GM19395 (cell line): ENCODE results near the gene BRAF.
"Not testable (repeated sequence)": the region's sequence is repeated elsewhere in the genome, so short reads cannot be mapped to it uniquely, and the experiment has no call there.

Experiments used
- ATAC-seq: cut with Tn5 transposase; IDR thresholded peaks from one replicate; pipeline ENCODE4 v1.9.1; 2021; ENCODE audit warnings: mild to moderate bottlenecking, moderate library complexity; ENCODE audit not compliant: unreplicated experiment

The BRAF gene

DNA sequence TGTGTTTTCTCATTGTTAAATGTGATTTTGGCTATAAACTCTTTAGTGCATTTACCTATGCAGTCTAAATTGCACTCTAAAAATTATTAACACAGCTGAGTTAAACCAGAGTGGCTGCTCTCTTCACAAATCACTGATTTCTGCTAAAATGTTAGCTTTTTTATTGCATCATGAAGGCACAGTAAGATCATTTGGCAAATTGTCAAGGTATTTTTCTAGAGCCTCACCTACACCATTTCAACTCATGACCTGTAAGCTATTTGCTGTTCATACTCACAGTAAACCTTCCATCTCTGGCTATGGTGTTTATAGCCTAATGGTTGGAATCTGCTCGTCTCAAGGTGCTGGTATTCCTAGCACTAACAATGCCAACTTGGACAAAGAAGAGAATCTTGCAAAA is 202.5 kb downstream of the BRAF start:
- ATAC-seq: no peak

DNA sequence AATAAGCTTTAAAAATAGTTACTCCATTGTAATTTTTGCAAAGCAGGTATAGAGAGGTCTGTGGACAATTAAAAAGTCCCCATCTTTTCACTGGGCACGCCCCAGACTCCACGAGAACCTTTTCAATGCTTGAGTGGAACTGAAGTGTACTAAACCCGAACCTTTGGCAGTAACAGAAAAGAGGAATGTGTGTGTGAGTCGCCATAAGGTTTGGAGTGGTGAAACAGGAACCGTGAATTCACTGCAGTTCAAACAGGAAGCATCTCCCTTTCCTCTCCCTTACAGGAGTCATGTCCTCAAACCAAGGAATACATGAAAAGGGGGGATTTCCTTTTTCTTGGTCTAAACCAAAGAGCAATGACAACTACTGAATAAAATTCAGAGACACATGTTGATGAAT is 205.0 kb downstream of the BRAF start:
- ATAC-seq: no peak

DNA sequence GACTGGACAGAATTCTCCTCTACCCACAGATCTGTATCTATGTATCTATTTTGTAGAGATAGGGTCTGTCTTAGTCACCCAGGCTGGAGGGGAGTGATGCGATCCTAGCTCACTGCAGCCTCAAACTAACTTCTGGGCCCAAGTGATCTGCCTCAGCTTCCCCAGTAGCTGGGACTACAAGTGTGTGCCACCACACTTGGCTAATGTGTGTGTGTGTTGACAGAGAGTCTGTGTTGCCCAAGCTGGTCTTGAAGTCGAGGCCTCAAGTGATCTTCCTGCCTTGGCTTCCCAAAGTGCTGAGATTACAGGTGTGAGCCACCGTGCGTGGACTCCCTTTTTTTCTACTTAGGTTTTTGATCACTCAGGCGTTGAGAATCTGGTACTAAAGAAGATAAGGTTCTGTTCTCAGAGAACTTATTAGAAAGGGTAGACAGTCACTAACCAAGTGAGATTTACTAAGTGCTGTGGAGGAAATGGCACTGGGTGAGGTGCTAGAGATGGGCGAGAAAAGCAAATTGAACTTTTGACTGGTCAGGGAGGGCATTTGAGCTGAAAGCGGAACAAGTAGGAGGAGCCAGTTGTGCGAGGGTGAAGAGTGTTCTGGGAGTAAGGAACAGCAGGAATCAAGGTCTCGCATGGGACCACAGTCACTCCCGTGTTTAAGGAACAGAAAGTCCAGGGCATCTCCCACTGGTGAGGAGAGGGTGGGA is 210.2 kb downstream of the BRAF start:
- no peak for ATAC-seq

DNA sequence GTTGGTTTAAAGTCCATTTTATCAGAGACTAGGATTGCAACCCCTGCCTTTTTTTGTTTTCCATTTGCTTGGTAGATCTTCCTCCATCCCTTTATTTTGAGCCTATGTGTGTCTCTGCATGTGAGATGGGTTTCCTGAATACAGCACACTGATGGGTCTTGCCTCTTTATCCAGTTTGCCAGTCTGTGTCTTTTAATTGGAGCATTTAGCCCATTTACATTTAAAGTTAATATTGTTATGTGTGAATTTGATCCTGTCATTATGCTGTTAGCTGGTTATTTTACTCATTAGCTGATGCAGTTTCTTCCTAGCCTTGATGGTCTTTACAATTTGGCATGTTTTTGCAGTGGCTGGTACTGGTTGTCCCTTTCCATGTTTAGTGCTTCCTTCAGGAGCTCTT is 212.3 kb downstream of the BRAF start:
- ATAC-seq: not testable (repeated sequence)

DNA sequence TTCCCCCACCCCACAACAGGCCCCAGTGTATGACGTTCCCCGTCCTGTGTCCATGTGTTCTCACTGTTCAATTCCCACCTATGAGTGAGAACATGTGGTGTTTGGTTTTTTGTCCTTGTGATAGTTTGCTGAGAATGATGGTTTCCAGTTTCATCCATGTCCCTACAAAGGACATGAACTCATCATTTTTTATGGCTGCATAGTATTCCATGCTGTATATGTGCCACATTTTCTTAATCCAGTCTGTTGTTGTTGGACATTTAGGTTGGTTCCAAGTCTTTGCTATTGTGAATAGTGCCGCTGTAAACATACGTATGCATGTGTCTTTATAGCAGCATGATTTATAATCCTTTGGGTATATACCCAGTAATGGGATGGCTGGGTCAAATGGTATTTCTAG is 216.0 kb downstream of the BRAF start:
- ATAC-seq: not testable (repeated sequence)

DNA sequence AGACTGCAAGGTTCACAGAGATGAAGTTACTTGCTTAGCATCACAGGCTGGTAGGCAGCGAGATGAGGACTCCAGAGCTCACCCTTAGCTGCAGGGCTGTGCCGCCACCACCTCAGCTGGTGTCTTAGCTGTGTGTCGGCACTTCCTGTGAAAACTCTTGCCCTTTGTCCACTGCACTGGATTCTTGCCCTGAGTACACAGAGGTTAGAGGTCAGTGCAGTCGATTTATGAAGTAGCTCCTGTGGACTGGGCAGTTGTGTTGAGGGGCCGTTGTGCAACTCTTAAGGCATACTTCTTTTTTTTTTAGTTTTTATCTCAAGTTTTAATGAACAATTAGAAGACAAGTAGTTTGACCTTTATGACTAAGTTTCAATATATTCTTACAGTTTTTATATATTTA is 217.6 kb downstream of the BRAF start:
- ATAC-seq: no peak

DNA sequence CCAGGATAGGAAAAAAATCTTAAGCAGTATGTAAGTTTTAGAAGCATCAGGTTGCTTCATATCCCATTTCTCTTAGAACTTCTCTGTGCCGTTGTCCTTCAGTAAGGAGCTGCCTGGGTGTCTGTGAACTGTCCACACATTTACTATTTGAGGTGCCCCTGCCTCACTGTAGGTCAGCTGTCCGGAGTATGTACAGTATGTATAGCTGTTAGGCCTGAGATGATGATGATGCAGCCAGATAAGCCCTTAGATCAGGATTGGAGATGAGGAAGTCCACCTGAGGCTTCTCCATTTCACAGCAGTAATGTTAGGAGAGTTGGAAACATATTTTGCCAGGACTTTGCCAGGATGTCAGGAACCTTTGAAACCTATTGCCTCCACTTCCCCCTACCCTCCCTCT is 220.5 kb downstream of the BRAF start:
- no peak for ATAC-seq

DNA sequence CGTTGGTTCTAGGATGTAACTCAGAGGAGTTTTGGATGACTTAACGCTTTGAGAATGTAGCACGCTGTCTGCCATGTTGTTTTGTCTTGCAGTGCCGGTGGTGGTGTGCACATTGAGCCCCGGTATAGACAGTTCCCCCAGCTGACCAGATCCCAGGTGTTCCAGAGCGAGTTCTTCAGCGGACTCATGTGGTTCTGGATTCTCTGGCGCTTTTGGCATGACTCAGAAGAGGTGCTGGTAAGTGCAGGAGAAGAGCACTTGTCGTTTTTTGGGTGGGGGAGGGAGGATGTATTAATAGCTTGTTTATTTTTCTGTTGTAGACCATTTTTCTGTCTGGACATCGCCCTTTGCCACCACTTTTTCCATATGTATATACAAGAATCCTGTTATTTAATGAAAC is 222.0 kb downstream of the BRAF start:
- ATAC-seq: no peak

DNA sequence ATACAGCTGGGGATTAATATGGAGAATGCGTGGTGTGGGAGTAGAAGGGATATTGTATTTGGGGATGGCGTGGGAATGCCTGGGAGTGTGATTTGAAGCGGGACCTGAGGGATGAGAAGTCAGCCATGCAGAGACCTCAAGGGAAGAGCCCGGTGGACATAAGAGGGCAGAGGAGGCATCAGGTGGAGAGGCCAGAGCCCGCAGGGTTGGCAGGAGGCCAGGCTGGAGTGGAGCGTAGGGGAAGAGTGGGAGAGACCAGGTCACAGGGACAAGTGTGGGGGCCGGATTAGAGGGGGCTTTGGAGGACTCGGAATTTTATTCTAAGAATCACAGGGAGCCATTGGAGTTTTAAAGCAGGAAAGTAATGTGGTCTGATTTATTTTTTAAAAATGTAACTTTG is 226.3 kb downstream of the BRAF start:
- ATAC-seq: no peak

DNA sequence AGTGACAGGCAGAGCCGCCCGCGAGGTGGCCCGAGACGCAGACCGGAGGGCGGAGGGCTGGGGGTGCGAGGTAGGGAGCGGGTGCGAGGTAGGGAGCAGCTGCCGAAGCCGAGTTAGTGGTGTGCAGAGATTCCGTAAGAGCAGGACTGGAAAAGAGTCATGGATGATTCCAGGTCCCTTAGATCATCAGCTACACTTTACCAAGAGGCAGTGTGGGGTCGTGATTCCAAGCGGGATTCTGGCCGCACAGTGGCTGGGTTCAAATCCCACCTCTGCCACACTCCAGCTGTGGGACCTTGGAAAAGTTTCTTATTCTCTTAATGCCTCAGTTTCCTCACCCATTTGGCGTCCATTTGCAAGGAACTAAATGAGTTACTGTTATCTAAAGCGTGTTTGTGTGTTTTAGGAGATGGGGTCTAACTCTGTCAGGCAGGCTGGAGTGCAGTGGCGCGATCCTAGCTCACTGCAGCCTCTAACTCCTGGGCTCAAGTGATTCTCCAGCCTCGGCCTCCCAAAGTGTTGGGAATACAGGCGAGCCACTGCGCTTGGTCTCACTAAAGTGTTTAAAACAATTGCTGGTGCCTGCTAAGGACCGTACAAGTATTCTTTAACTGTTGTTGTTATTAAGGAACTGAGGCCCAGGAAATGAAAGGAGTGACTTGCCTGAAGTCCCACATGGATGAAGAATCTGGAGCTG is 227.1 kb downstream of the BRAF start:
- ATAC-seq: no peak

DNA sequence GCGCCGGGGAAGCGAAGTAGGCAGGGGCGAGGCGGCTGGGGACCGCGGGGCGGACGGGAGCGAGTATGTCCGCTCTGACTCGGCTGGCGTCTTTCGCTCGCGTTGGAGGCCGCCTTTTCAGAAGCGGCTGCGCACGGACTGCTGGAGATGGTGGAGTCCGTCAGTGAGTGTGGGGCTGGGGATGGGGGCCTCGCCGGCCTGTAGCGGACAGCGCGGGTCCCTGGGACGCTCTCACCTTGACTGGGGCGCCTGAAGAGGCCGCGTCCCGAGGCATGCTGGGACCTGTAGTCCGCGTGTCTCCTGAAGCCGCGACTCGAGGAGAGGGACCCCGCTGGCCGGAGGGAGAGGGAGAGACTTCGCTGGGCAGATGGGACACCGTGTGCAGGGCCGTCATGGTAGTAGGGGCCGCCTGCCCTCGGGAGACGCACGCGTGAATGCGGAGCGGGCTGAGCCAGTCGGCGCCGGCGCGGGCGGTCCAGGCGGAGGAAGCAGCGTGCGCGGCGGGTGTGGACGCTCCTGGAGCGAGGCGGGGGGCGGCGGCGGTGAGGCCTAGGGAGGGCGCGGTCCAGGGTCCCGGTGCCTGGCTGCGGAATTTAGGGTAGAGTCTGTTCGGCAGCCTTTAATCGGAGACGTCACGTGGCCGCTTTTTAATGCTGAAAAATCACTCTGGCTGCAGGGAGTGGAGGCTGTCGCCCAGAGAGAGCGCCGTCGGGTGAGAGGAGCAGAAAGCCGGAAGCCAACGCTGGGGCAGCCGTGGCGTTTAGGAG is 227.9 kb downstream of the BRAF start, which contains the start of gene NDUFB2:
Gene NDUFB2, plus strand, starts transcription at position 29 of the 767 bp plus-strand sequence. Its CDS starts 37 bp downstream, at position 66.
- peak; percentile 95 for ATAC-seq

DNA sequence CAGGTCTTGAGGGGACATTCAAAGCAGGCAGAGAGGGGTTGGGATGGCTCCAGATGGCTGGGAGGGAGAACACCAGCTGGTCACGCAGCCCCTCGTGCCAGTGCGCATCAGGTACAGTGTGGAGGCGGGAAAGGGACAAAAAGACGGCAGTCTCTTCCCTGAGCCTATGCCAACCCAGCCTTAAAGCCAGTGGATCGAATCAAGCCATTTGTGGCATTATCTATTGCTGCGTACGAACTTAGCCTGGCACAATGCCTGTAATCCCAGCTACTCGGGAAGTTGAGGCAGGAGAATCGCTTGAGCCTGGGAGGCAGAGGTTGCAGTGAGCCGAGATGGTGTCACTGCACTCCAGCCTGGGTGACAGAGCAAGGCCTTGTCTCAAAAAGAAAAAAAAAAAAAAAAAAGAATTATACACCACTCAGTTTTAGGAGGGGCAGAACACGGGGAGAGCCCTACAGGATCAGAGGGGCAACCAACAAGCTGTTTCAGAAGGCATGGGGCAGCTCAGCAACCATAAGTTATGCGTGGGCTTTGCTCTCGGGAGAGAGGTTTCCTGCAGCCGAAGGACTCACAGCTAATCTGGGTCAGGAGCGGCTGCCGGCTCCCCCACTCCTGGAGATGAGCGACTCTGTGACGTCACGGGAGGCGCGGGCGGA is 228.6 kb downstream of the BRAF start:
- peak; percentile 6 for ATAC-seq

DNA sequence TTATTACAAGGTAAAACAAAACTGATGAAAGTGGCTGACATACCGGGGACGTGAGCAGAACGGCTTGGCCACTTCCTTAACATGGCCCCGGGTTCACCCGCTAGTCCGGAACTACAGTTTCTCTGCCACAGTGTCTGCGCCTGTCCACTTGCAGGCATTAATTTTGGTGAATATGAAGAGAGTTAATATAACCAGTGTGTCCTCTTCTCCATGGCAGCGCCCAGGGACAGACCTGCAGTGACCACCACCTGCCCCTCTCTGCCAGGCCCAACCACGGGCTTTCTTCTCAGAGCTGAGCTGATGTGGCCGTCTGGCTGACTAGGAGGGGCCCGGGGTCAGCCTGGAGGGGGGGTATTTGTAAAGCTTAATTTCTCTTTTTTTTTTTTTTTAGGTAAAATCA is 229.3 kb downstream of the BRAF start:
- no peak for ATAC-seq

DNA sequence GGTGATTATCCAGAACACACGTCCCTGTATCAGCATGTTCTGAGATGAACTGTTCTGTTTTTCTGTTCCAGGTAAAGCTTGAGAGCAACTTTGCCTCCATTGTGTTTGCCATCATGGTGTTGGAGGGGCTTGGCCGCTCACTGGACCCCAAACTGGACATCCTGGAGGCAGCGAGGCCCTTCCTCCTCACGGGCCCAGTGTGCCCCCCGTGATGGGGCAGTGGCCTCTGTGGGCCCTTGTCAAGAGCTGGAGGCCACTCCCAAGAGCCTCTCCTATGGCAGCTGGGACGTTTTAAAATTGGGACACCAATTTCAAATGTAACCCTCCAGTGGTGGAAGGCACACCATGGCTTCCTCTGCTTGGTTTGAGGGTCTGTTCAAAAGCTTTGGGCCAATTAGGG is 230.1 kb downstream of the BRAF start:
- ATAC-seq: no peak

DNA sequence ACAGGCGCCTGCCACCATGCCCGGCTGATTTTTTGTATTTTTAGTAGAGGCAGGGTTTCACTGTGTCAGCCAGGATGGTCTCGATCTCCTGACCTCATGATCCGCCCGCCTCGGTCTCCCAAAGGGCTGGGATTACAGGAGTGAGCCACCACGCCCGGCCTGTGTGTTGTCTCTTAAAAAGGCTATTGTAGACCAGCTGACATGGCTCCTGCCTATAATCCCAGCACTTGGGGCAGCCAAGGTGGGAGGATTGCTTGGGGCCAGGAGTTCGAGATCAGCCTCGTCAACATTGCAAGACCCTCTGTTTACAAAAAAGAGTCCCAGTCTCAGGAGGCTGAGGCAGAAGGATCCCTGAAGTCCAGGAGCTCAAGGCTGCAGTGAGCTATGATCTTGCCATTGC is 230.9 kb downstream of the BRAF start:
- not testable (repeated sequence) for ATAC-seq

DNA sequence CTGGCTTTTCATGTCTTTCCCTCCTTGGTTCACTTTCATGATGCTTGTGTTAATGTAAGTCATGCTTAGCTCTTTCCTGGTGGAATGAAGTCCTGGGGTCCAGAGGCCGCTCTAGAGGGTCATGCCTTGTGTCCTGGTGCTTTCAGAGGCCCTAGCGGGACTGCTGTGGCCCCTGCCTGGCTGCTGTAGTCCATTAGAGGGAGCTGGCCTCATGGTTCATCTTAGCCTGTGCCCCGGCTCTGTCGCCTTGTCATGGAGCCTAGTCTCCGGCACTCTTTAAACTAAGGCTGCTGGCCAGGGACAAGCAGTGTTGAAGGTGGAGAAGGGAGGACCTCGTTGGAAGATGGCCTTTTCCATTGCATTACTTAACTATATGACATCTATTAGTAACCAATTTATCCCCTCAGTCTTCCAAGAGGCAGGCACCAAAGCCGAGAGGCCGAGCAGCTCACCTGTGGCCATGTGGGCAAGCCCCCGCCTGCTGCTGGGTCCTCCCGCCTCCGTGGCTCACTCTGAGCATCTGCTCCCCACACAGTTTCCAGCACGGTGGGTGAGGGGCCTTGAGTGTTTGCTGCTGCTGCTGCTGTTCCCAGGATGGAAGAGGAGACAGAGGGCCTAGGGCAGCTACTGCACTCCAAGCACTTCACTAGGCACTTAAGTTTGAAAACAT is 233.2 kb downstream of the BRAF start:
- ATAC-seq: no peak

DNA sequence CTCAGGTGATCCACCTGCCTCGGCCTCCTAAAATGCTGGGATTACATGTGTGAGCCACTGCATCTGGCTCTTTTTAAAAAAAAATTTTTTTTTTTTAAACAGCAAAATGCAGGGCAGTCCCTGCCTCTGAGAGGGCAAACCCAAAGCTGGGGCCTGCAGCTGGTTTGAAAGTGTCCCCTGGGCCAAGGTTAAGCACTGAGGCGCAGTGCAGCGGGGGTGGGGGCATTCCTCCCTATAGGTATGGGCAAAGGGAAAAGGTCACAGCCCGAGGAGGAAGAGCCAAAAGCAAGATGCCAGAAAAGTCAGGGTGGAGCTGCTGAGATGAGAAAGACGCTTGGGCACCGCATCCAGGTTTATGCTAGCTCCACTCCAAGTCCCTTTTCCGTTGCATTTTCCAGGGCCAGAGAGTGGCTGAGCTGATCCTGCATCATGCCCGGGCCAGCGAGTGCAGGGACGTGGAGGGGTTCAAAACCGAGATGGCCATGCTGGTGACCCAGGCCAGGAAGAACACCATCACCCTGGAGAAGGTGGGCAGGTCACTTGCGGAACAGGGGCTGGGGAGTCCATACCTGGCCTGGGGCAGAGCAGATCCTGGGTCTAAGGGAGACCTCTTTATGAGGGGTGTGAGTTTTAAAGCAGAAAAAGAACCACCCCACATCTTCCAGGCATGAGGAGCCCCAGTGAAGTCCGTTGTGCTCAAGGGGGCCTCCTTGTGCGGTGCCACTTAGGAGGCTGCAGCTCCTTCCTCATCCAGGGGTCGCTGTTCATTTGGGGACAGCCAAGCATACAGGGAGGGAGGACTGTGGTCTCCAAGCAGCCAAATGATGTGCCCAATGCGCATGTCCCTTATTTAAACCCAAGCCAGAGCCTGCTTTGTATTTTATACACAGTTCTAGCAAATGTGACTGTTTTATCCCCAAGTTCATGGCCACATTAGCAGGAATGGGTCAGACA is 235.3 kb downstream of the BRAF start:
- ATAC-seq: no peak

DNA sequence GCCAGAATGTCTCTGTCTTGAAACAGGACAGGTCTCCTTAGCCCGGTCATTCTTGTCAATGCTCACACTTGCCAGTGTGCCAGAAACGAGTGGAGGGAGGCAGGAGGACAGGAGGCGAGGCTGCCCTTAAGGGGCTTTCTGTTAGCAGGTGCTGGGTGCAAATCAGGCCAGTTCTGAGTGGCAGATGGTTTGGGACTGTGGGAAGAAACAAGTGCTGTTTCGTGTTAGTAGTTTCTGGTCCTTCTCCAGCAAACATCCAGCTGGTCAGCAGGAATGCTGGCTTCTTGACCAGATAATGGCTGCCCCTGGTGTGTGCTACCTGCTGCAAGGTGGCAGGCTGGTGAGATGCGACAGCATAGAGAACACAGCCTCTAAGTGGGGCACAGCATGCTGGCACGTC is 236.4 kb downstream of the BRAF start:
- ATAC-seq: no peak

DNA sequence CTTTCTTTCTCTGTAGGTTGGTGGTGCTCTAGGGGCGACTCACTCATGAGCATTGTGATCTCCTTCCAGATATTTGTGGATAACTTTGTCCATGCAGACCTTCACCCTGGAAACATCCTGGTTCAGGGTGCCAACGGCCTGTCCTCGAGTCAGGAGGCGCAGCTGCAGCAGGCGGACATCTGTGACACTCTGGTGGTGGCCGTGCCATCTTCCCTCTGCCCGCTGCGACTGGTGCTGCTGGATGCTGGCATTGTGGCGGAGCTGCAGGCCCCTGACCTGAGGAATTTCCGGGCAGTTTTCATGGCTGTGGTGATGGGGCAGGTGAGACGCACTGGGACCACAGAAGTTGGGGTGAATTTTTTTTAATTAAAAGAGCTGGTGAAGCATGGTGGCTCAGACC is 237.8 kb downstream of the BRAF start:
- no peak for ATAC-seq
